NCI-H128 (cell line): ENCODE results near the gene TRAPPC12.

Experiments
- DNase-seq: peaks from one replicate; lab custom pipeline; 2025; ENCODE audit not compliant: unreplicated experiment; lab: John Stamatoyannopoulos, UW

The TRAPPC12 gene

DNA sequence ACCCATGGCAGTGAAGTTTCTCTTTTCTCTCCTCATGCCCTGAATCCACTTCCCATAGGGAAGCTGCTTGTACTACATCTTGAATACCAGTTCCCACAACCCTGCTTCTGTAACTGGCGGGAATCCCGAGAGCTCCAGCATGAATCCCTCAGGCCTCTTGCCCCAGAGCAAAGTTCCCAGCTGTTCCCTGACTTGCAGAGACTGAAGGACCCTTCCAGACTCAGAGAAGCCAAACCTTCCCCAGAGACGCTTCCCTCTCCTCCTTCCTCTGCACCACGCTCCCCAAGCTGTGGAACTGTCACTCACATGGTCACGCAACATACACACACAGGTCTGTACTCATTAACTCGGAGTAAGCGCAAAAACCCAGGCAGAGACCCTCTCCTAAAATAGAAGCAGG is 26.4 kb downstream of the TRAPPC12 start:
- no peak for DNase-seq

DNA sequence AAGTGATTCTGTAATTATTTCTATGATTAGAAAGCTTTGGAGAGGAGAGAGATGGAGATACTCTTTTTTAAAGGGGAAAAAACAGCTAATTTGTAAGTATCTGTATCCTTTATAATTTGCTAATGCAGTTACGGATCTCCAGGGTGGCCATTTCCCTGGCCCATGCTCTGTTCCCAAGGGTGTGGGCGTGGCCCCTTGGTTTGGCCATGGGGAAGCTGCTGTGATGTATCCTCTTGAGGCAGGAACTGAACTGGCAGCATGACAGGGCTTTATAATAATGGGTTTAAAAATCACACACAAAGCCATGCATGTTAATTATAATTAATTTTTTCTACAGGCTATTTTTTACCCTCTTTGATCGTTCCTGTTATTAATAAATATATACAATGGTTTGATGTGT is 27.0 kb downstream of the TRAPPC12 start:
- DNase-seq = no peak

GRCh38 chr2:3408781-3409180 is 29.3 kb downstream of the TRAPPC12 start:
- DNase-seq = no peak

DNA sequence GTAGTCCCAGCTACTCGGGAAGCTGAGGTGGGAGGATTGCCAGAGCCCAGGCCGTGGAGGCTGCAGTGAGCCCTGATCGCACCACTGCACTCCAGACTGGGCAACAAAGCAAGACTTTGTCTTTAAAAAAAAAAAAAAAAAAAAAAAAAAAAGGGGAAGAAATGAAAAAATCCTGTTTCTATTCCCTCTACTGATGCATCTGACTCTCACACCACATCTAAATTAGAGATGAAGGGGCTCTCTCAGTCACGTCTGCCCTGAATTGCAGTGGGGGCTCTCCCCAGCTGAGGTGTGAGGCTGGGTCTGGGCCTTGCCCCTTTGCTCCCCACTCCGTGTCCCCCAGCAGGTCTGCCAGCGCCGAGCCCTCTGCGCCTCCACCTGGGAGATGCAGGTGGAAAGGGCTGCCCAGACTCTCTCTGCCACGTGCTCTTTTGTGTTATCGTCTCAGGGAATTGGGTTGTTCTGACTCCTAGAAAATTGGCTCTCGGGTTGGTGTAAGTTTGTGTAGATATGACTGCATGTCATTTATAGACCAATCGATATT is 30.2 kb downstream of the TRAPPC12 start:
- no peak for DNase-seq

DNA sequence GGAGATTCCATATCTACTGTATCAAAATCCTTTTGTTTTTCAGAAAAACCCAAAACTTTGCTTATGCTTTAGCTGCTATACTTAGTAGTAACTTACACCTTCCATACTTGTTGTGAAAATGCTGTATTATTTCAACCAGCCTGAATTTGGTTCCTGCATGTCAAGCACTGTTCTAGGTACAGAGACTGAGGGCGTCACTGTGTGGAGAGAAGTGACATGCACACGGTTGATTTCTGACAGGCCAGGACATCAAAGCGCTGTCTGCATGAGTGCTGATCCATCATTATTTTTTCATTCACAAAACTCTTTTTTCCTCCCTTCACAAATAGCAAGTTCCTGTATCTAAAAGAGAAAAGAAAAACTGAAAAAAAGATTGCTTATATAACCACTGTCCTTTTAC is 31.6 kb downstream of the TRAPPC12 start:
- DNase-seq = no peak

- no peak for DNase-seq
Measured at GRCh38 chr2:3413697-3414096, 34.2 kb downstream of the TRAPPC12 start.

DNA sequence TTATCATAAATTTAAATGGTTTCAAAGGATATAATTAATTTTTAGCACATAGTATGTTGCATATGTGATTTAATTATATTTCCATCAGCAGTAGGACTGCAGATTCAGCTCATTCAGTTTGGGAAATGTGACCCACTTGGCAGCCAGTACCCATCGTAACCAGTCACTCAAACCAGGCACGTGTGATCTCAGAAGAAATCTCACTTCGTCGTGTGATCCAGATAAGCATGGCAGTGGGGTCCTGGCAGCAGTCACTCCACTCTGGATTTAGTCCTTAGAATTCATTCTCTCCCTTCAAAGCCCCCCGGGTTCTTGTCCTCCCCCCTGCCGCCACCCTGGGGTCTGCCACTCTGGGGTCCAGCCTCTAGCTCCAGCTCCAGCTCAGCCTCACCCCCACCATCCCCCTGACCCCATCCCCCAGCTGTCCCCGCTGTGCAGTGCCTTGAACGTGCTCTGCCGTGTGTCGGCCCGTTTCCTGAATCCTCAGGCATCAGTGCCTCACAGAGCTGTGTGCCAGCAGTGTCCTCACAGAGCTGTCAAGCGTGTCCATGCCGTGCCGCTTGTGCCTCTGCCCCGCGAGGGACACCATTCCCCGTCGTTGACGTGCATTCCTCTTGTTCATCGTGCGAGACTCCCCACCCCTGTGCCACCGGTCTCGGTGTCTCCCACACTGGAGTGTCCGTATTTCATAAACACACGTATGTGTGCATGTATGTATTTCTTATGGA is 34.8 kb downstream of the TRAPPC12 start:
- no peak for DNase-seq

- DNase-seq = no peak
Measured at GRCh38 chr2:3418766-3419404, 39.4 kb downstream of the TRAPPC12 start.

DNA sequence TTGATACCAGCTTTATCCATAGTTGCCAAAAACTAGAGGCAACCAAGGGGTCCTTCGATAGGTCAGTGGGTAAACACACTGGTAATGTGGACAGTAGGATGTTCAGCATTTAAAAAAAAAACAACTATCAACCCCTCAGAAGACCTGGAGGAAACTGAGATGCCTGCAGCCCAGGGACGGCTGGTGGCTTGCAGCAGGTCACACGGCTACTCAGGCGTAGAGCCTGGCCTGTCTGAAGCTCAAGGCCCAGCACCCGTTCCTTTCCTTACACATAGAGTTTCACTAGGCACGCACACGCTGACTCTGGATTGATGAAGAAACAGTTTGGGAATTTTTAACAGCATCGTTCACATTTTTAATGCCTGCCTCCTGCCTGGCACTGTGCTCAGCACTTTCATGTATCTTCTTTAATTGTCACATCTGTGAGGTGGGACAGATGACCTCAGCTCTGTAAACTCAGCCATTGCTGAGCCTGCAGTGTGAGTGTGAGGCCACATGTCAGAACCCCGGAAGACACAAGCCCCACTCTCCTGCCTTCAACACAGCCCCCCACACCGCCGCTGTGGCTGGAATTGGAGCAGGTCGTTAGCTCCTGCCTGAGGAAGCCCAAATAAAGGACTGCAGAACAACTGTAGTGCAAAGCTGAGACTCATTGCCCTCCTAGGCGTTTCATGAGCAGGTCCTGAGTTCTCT is 40.7 kb downstream of the TRAPPC12 start:
- DNase-seq = no peak

DNA sequence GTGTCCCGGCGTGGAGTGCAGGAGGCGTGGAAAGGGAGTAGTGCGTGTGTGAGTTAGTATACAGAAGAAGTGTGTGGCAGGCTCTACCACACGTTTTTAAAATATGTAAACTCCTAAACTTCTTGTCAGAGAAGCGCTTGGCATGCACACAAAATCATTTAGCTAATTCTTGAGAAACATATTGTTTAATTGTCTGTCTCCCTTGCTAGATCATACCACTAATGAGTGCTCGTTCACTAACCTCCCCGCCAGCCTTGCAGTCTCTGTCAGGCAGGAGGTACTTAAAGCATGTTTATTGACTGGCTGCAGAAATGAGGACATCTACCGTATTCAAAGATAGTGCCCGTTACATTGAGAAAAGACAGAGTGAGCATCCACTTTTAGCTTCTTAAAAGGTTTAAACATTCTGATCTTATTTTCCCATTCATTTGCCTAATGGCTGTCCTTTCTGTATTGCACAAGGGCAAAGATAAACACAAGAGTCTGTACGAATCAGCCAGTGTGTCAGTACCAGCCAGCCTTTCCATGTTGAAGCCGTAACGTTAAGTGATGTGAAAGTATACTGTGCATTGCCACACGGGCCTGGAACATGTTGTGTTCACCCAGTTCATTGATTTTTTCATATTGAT is 41.4 kb downstream of the TRAPPC12 start:
- no peak for DNase-seq

GRCh38 chr2:3421580-3421979 is 42.1 kb downstream of the TRAPPC12 start:
- no peak for DNase-seq

DNA sequence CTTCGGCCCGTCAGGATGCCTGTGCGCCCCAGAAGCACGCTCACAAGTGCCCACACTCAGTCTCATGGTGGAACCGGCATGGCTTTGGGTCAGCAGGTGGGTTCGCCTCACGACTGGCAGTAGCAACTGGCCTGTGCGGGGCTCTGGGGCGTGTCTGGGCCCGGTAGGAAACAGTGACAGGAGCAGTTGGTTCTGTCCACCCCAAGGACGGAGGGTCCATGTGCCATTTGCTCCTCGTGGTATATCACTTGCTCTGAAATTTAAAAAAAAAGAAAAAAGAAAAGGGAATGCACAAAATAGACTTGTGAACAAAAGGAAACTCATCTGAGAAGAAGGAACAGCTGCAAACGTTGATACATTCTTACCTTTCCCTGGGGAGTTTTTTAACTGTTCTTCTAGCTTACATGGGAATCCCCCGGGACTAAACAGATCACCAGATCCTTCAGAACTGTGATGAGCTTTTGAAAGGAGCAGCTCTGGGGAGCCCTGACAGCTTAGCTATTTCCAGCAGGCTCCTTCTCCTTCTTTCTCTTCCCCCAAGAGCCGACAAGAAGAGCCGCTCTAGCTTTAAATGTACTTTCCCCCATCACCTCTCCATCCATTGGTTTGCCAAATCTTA is 42.8 kb downstream of the TRAPPC12 start:
- no peak for DNase-seq

DNA sequence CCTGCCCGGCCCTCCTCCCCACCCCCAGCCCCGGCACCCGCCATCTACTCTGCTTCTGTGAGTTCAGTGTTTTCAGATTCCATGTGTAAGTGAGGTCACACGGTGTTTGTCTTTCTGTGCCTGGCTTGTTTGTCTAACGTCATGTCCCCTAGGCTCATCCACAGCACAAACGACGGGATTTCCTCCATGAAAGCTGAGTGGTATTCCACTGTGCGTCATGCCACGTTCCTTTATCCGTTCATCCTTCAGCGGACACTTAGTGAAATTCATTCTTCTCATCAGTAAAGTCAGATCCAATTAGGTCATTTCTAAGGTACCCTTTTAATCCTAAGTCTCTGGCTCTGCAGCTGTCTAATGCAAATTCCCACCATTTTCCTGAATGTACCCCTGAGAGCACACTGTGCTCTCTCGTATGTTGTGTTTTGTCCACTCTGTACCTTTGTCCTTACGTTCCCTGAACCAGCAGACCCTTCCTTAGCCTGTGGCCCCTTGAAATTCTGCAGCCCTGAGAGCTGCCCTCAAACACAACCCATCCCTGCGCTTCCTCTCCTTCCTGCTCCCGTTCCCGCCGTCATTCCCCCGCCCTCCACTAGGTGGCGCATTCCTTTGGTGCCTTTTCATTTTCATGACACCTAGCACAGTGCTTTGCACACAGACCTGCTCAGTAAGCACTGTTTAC is 44.1 kb downstream of the TRAPPC12 start:
- DNase-seq = no peak

- no peak for DNase-seq
Measured at GRCh38 chr2:3424171-3424795, 44.8 kb downstream of the TRAPPC12 start.

DNA sequence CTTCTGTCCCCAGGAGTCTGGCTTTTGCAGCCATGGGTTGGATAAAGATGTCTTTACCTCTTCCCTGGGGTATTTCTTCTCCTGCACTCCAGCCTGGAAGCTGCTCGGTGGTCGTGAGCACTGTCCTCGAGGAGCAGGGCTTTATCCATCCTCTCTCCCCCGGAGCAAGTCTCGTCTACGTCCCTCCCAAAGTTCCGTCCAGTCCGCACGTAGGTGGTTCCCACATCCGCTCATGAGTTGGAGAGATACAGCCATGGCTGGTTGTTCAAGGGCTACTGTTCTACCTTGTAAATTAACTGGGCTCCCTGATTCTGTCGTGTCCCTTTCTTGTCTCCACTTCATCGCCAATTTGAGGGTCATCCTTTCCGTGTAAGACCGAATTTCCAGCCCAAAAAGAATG is 47.1 kb downstream of the TRAPPC12 start:
- DNase-seq = no peak

GRCh38 chr2:3427272-3427671 is 47.8 kb downstream of the TRAPPC12 start:
- DNase-seq = no peak

DNA sequence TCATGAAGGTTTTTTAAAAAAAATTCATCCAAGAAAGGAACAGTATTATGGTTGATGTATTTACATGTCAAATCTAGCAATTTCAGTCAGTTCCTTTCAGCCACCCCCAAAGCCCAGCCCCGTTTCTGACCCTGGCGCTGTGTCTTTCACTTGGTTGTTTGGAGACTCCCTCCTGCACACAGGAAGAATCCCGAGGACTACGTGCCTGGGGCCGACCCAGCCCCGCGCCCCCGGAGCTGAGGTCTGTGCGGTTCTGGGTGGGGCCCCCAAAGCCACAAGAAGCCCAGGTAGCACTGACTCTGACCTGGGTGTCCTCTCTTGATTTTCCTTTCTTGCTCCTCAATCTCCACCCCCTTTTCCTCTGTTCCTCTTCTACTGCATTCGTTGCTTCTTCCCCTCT is 49.1 kb downstream of the TRAPPC12 start:
- no peak for DNase-seq

GRCh38 chr2:3429066-3429610 is 49.6 kb downstream of the TRAPPC12 start:
- no peak for DNase-seq

GRCh38 chr2:3430172-3430571 is 50.7 kb downstream of the TRAPPC12 start:
- DNase-seq = no peak
